ENCODE results near the gene GMCL2. TPM values are rescaled to one million over a fixed set of nuclear protein-coding genes. Genes with fewer than 3 reads are reported as not detected.

The GMCL2 gene
- total and polyA plus RNA-seq, 2 donors from 2014 or later, result not detected

- Histone ChIP-seq H3K9me3 (ENCODE audit: control insufficient read depth in 2 of 3, insufficient read depth in 1 of 3, low read length in 3 of 3) (no peaks in the 10 kb centered on the region), H3K4me3 (ENCODE audit: low read length in 3 of 3) (no peak overlapping the region), H3K9ac (ENCODE audit: low read length in 3 of 3) (no peak overlapping the region), H3K27me3 (ENCODE audit: control insufficient read depth, insufficient read depth, low read length) (no peaks in the 10 kb centered on the region), H3K36me3 (ENCODE audit: control insufficient read depth in 2 of 3, insufficient read depth in 3 of 3, low read length in 3 of 3) (no peaks in the 10 kb centered on the region), H3K27ac (ENCODE audit: low read depth in 2 of 2, low read length in 2 of 2) (no peak overlapping the region), H3K4me1 (ENCODE audit: control insufficient read depth in 2 of 3, insufficient read depth in 2 of 3, low read depth in 1 of 3, low read length in 3 of 3) (no peaks in the 10 kb centered on the region)
- DNase-seq (no peak), FAIRE-seq (no peak)
- intact Hi-C loops (cut with DNase I), result no loop called here
- TF ChIP-seq, protein P1, sequence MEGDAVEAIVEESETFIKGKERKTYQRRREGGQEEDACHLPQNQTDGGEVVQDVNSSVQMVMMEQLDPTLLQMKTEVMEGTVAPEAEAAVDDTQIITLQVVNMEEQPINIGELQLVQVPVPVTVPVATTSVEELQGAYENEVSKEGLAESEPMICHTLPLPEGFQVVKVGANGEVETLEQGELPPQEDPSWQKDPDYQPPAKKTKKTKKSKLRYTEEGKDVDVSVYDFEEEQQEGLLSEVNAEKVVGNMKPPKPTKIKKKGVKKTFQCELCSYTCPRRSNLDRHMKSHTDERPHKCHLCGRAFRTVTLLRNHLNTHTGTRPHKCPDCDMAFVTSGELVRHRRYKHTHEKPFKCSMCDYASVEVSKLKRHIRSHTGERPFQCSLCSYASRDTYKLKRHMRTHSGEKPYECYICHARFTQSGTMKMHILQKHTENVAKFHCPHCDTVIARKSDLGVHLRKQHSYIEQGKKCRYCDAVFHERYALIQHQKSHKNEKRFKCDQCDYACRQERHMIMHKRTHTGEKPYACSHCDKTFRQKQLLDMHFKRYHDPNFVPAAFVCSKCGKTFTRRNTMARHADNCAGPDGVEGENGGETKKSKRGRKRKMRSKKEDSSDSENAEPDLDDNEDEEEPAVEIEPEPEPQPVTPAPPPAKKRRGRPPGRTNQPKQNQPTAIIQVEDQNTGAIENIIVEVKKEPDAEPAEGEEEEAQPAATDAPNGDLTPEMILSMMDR (IDR thresholded peaks at IDR 0.05; ENCODE audit: borderline replicate concordance, extremely low read depth, insufficient read depth), result no peak
These were observed 5.6 kb upstream of the GMCL2 start for GRCh38 chr5:178192787-178193186.

DNA sequence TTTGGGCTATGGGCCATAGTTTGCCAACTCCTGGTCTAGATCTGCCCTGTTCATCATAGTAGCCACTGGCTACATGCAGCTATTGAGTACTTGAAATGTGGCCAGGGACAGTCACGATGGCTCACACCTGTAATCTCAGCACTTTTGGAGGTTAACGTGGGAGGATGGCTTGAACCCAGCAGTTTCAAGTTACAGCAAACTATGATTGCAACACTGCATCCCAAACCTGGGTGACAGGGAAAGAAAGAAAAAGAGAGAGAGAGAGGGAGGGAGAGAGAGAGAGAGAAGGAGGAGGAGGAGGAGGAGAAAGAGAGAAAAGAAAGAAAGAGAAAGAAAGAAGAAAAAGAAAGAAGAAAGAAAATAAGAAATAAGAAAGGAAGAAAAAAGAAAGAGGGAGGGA is 5.1 kb upstream of the GMCL2 start:
- no peaks in the 10 kb centered on the region for H3K27me3 ChIP-seq (ENCODE audit: control insufficient read depth, insufficient read depth, low read length)
- no peak for FAIRE-seq
- H3K9me3 ChIP-seq (ENCODE audit: control insufficient read depth in 2 of 3, insufficient read depth in 1 of 3, low read length in 3 of 3), result no peaks in the 10 kb centered on the region
- intact Hi-C loops (cut with DNase I), result no loop called here
- H3K4me3 ChIP-seq (ENCODE audit: low read length in 3 of 3), result no peak overlapping the region
- DNase-seq, result no peak
- H3K9ac ChIP-seq (ENCODE audit: low read length in 3 of 3), result no peak overlapping the region
- TF ChIP-seq, protein P1 (IDR thresholded peaks at IDR 0.05; ENCODE audit: borderline replicate concordance, extremely low read depth, insufficient read depth), result no peak
- no peaks in the 10 kb centered on the region for H3K36me3 ChIP-seq (ENCODE audit: control insufficient read depth in 2 of 3, insufficient read depth in 3 of 3, low read length in 3 of 3)
- H3K4me1 ChIP-seq (ENCODE audit: control insufficient read depth in 2 of 3, insufficient read depth in 2 of 3, low read depth in 1 of 3, low read length in 3 of 3), result no peaks in the 10 kb centered on the region
- H3K27ac ChIP-seq (ENCODE audit: low read depth in 2 of 2, low read length in 2 of 2), result no peak overlapping the region

GRCh38 chr5:178191661-178192060 is 4.5 kb upstream of the GMCL2 start:
- DNase-seq (no peak), FAIRE-seq (no peak)
- no peaks in the 10 kb centered on the region for H3K9me3 ChIP-seq (ENCODE audit: control insufficient read depth in 2 of 3, insufficient read depth in 1 of 3, low read length in 3 of 3)
- H3K9ac ChIP-seq (ENCODE audit: low read length in 3 of 3), result no peak overlapping the region
- H3K27me3 ChIP-seq (ENCODE audit: control insufficient read depth, insufficient read depth, low read length), result no peaks in the 10 kb centered on the region
- intact Hi-C loops (cut with DNase I), result no loop called here
- no peaks in the 10 kb centered on the region for H3K4me1 ChIP-seq (ENCODE audit: control insufficient read depth in 2 of 3, insufficient read depth in 2 of 3, low read depth in 1 of 3, low read length in 3 of 3)
- TF ChIP-seq, protein P1 (IDR thresholded peaks at IDR 0.05; ENCODE audit: borderline replicate concordance, extremely low read depth, insufficient read depth), result no peak
- H3K27ac ChIP-seq (ENCODE audit: low read depth in 2 of 2, low read length in 2 of 2), result no peak overlapping the region
- no peak overlapping the region for H3K4me3 ChIP-seq (ENCODE audit: low read length in 3 of 3)
- H3K36me3 ChIP-seq (ENCODE audit: control insufficient read depth in 2 of 3, insufficient read depth in 3 of 3, low read length in 3 of 3), result no peaks in the 10 kb centered on the region

DNA sequence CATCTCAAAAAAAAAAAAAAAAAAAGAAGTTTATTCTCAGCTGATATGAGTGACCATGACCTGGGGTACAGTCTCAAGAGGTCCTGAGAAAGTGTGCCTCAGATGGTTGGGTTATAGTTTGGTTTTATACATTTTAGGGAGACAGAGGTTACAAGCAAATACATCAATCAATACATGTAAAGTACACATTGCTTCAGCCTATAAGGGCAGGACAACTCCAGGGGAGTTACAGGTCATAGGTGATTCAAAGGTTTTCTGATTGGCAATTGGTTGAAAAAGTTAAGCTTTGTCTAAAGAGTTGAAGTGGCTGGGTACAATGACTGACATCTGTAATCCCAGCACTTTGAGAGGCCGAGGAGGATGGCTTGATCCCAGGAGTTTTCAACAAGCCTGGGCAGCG is 2.3 kb upstream of the GMCL2 start:
- no peaks in the 10 kb centered on the region for H3K9me3 ChIP-seq (ENCODE audit: control insufficient read depth in 2 of 3, insufficient read depth in 1 of 3, low read length in 3 of 3)
- FAIRE-seq (no peak), DNase-seq (no peak)
- H3K9ac ChIP-seq (ENCODE audit: low read length in 3 of 3), result no peak overlapping the region
- no peaks in the 10 kb centered on the region for H3K4me1 ChIP-seq (ENCODE audit: control insufficient read depth in 2 of 3, insufficient read depth in 2 of 3, low read depth in 1 of 3, low read length in 3 of 3)
- no peak overlapping the region for H3K4me3 ChIP-seq (ENCODE audit: low read length in 3 of 3)
- H3K36me3 ChIP-seq (ENCODE audit: control insufficient read depth in 2 of 3, insufficient read depth in 3 of 3, low read length in 3 of 3), result no peaks in the 10 kb centered on the region
- H3K27me3 ChIP-seq (ENCODE audit: control insufficient read depth, insufficient read depth, low read length), result no peaks in the 10 kb centered on the region
- TF ChIP-seq, protein P1 (IDR thresholded peaks at IDR 0.05; ENCODE audit: borderline replicate concordance, extremely low read depth, insufficient read depth), result no peak
- H3K27ac ChIP-seq (ENCODE audit: low read depth in 2 of 2, low read length in 2 of 2), result no peak overlapping the region
- intact Hi-C loops (cut with DNase I), result no loop called here
